H1 (cell line): ENCODE measurements around the gene SCN4A. TPM values are rescaled to one million over a fixed set of nuclear protein-coding genes. Genes with fewer than 3 reads are reported as not detected.

Experiments used
- CTCF ChIA-PET: fragments of 300-600 bp; sonication (Branson Sonifier 250); formaldehyde crosslinking; loops from one replicate; lab custom pipeline; 2021; ENCODE audit not compliant: partially characterized antibody; lab: Charles Lee
- POLR2A ChIA-PET: fragments of 300-600 bp; sonication (Branson Sonifier 250); formaldehyde crosslinking; loops from one replicate; lab custom pipeline; 2021; ENCODE audit warnings: inconsistent platforms; ENCODE audit not compliant: partially characterized antibody; lab: Charles Lee
- DNase-seq, 2 experiments: peaks; one replicate each; pipeline versions ENCODE4 v3.0.0 to v3.0.0-alpha.2; 2010 to 2022; ENCODE audit warnings: low spot score in 2 of 2, low read depth in 1 of 2, mixed read lengths in 1 of 2
- FAIRE-seq: peaks from 2 replicates; lab custom pipeline; 2011; peaks lifted over from hg19 to GRCh38; lab: Jason Lieb, UNC
- H2AFZ ChIP-seq: 2 replicates; pipeline ENCODE4 v1.8.1; 2012; ENCODE audit warnings: low read length, inconsistent platforms
- H2AK5ac ChIP-seq: 2 replicates; pipeline ENCODE4 v1.6.1; 2013; ENCODE audit warnings: low read depth, low read length
- H2BK120ac ChIP-seq: replicated peaks from 2 replicates; pipeline ENCODE3; 2013; ENCODE audit warnings: low read depth, low read length, inconsistent platforms
- H2BK12ac ChIP-seq: 2 replicates; pipeline ENCODE4 v1.6.1; 2013; ENCODE audit warnings: low read depth, low read length
- H2BK15ac ChIP-seq: 2 replicates; pipeline ENCODE4 v1.6.1; 2013; ENCODE audit warnings: low read length
- H2BK20ac ChIP-seq: 2 replicates; pipeline ENCODE4 v1.6.1; 2013; ENCODE audit warnings: low read length
- H2BK5ac ChIP-seq: 2 replicates; pipeline ENCODE4 v1.6.1; 2013; ENCODE audit warnings: low read depth, low read length
- H3K14ac ChIP-seq: 2 replicates; pipeline ENCODE4 v1.6.1; 2013; ENCODE audit warnings: inconsistent platforms; ENCODE audit not compliant: insufficient read length
- H3K18ac ChIP-seq: 2 replicates; pipeline ENCODE4 v1.6.1; 2013; ENCODE audit warnings: low read length; ENCODE audit errors: extremely low read depth
- H3K23ac ChIP-seq: 2 replicates; pipeline ENCODE4 v1.6.1; 2013; ENCODE audit warnings: inconsistent platforms; ENCODE audit not compliant: insufficient read length
- H3K23me2 ChIP-seq: 2 replicates; pipeline ENCODE4 v1.6.1; 2013; ENCODE audit warnings: low read depth, low read length
- H3K27ac ChIP-seq: 2 replicates; pipeline ENCODE4 v1.6.1; 2011; ENCODE audit warnings: low read depth, low read length, inconsistent platforms
- H3K27me3 ChIP-seq, 4 experiments: replicated peaks in 1 of 4; 1 replicate in 1 of 4; 2 replicates in 3 of 4; pipeline versions ENCODE4 v1.6.1 to v1.8.1; 2011 to 2013; ENCODE audit warnings: low read length in 3 of 4, mild to moderate bottlenecking in 3 of 4, inconsistent platforms in 2 of 4, mixed read lengths in 2 of 4, moderate library complexity in 1 of 4; ENCODE audit not compliant: control insufficient read depth in 3 of 4, insufficient read depth in 3 of 4; ENCODE audit errors: extremely low read depth in 1 of 4
- H3K36me3 ChIP-seq, 4 experiments: 2 replicates each; pipeline versions ENCODE4 v1.6.1 to v1.8.1; 2011 to 2013; ENCODE audit warnings: mild to moderate bottlenecking in 4 of 4, low read length in 3 of 4, moderate library complexity in 2 of 4, control low read depth in 1 of 4, inconsistent platforms in 1 of 4; ENCODE audit not compliant: insufficient read depth in 4 of 4, control insufficient read depth in 2 of 4
- H3K4ac ChIP-seq: replicated peaks from 2 replicates; pipeline ENCODE3; 2013; ENCODE audit warnings: low read length, low read depth, mixed read lengths, inconsistent platforms; ENCODE audit not compliant: insufficient read length
- H3K4me1 ChIP-seq, 4 experiments: replicated peaks in 1 of 4; 1 replicate in 1 of 4; 2 replicates in 3 of 4; pipeline versions ENCODE4 v1.6.1 to v1.8.1; 2011 to 2013; ENCODE audit warnings: low read length in 3 of 4, inconsistent platforms in 2 of 4, mixed read lengths in 1 of 4; ENCODE audit not compliant: insufficient read depth in 4 of 4, control insufficient read depth in 3 of 4
- H3K4me2 ChIP-seq, 2 experiments: 2 replicates each; pipeline versions ENCODE4 v1.6.1 to v1.8.1; 2011 to 2013; ENCODE audit warnings: low read depth in 2 of 2, low read length in 2 of 2, control low read depth in 1 of 2, inconsistent platforms in 1 of 2, mild to moderate bottlenecking in 1 of 2; ENCODE audit not compliant: insufficient read depth in 1 of 2
- H3K4me3 ChIP-seq, 4 experiments: fragments of 200-600, 300-600 bp in 1 of 4; sonication (generic), shearing (Covaris generic), sonication (Bioruptor Twin) in 1 of 4; 2 replicates each; pipeline versions ENCODE4 v1.5.1 to v1.8.1; 2011 to 2016; ENCODE audit warnings: low read length in 4 of 4, low read depth in 3 of 4, control low read depth in 2 of 4, inconsistent platforms in 2 of 4, mild to moderate bottlenecking in 2 of 4, mixed read lengths in 1 of 4, moderate library complexity in 1 of 4; ENCODE audit not compliant: insufficient read depth in 2 of 4; ENCODE audit errors: extremely low read depth in 1 of 4
- H3K56ac ChIP-seq: replicated peaks from 2 replicates; pipeline ENCODE3; 2013; ENCODE audit warnings: low read depth, mild to moderate bottlenecking, mixed read lengths, low read length, inconsistent platforms; ENCODE audit not compliant: insufficient read length
- H3K79me1 ChIP-seq: 2 replicates; pipeline ENCODE4 v1.6.1; 2013; ENCODE audit warnings: low read depth, low read length, control low read depth
- H3K79me2 ChIP-seq, 2 experiments: 2 replicates each; pipeline versions ENCODE4 v1.6.1 to v1.8.1; 2012 to 2013; ENCODE audit warnings: low read length in 2 of 2, mild to moderate bottlenecking in 2 of 2, inconsistent platforms in 1 of 2; ENCODE audit not compliant: insufficient read depth in 2 of 2, control insufficient read depth in 1 of 2
- H3K9ac ChIP-seq, 4 experiments: replicated peaks in 1 of 4; 1 replicate in 1 of 4; 2 replicates in 3 of 4; pipeline versions ENCODE4 v1.6.1 to v1.8.1; 2011 to 2013; ENCODE audit warnings: low read depth in 3 of 4, low read length in 3 of 4, control low read depth in 2 of 4, mild to moderate bottlenecking in 2 of 4, moderate library complexity in 2 of 4, inconsistent platforms in 1 of 4; ENCODE audit errors: extremely low read depth in 1 of 4
- H3K9me3 ChIP-seq, 2 experiments: 2 replicates each; pipeline versions ENCODE4 v1.6.1 to v1.8.1; 2012 to 2013; ENCODE audit warnings: mild to moderate bottlenecking in 2 of 2, moderate library complexity in 2 of 2, control low read depth in 1 of 2, inconsistent platforms in 1 of 2, low read depth in 1 of 2, low read length in 1 of 2, mixed read lengths in 1 of 2; ENCODE audit not compliant: insufficient read depth in 2 of 2
- H4K20me1 ChIP-seq, 2 experiments: replicated peaks in 1 of 2; 2 replicates each; pipeline versions ENCODE3 to v1.8.1; 2011 to 2013; ENCODE audit warnings: inconsistent platforms in 2 of 2, low read length in 2 of 2, mild to moderate bottlenecking in 1 of 2; ENCODE audit not compliant: insufficient read depth in 2 of 2, control insufficient read depth in 1 of 2
- H4K5ac ChIP-seq: 2 replicates; pipeline ENCODE4 v1.6.1; 2013; ENCODE audit warnings: low read length, low read depth, mixed read lengths, inconsistent platforms; ENCODE audit not compliant: insufficient read length
- H4K8ac ChIP-seq: 2 replicates; pipeline ENCODE4 v1.8.0; 2013; ENCODE audit warnings: mild to moderate bottlenecking, moderate library complexity, low read length, inconsistent platforms; ENCODE audit not compliant: insufficient read depth; ENCODE audit errors: extremely low read depth
- H4K91ac ChIP-seq: replicated peaks from 2 replicates; pipeline ENCODE3; 2013; ENCODE audit warnings: low read length, mixed read lengths, inconsistent platforms; ENCODE audit not compliant: insufficient read length
- ASH2L ChIP-seq: fragments of 200-600, 300-600 bp; sonication (generic); IDR thresholded peaks from one replicate; pipeline ENCODE4 v1.7.1; 2017; ENCODE audit warnings: low read length
- CBX8 ChIP-seq: fragments of 300-800, 300-1000 bp; sonication (generic); IDR thresholded peaks from 2 replicates; pipeline ENCODE4 v1.7.1; 2016; ENCODE audit warnings: low read depth, low read length, borderline replicate concordance
- FOSL1 ChIP-seq: IDR thresholded peaks from 2 replicates; pipeline ENCODE4 v1.6.1; 2011; ENCODE audit warnings: mild to moderate bottlenecking, low read depth, low read length, moderate library complexity; ENCODE audit not compliant: insufficient read depth
- JUND ChIP-seq: IDR thresholded peaks from 2 replicates; pipeline ENCODE4 v1.6.1; 2011; ENCODE audit warnings: mild to moderate bottlenecking, improper control_type of control experiment, low read length
- KDM1A ChIP-seq: fragments of 200-600, 300-600 bp; sonication (generic); IDR thresholded peaks from 2 replicates; pipeline ENCODE4 v1.7.1; 2016; ENCODE audit warnings: mild to moderate bottlenecking, low read length, borderline replicate concordance
- MAFK ChIP-seq: IDR thresholded peaks from 2 replicates; pipeline ENCODE4 v1.6.1; 2012; ENCODE audit warnings: low read depth, mild to moderate bottlenecking, improper control_type of control experiment, low read length
- NANOG ChIP-seq: IDR thresholded peaks from 2 replicates; pipeline ENCODE4 v1.6.1; 2011; ENCODE audit warnings: low read length, low read depth, mild to moderate bottlenecking, inconsistent platforms; ENCODE audit not compliant: insufficient read depth, poor library complexity, severe bottlenecking
- PHF8 ChIP-seq: fragments of 200-600 bp; sonication (generic); conservative IDR thresholded peaks from 2 replicates; pipeline ENCODE4 v1.7.1; 2012; ENCODE audit warnings: low read depth, mild to moderate bottlenecking, inconsistent platforms, low read length, moderate library complexity
- RXRA ChIP-seq: IDR thresholded peaks from 2 replicates; pipeline ENCODE4 v1.6.1; 2011; ENCODE audit warnings: low read depth, mild to moderate bottlenecking, low read length, moderate library complexity; ENCODE audit not compliant: insufficient read depth
- SUZ12 ChIP-seq: fragments of 200-600 bp; sonication (generic); IDR thresholded peaks from 2 replicates; pipeline ENCODE4 v1.6.1; 2012; ENCODE audit warnings: mild to moderate bottlenecking, inconsistent platforms, low read length, moderate library complexity, mixed read lengths
- TAF7 ChIP-seq: optimal IDR thresholded peaks from 2 replicates; pipeline ENCODE3; 2011; ENCODE audit warnings: low read depth, mild to moderate bottlenecking, inconsistent platforms, low read length, moderate library complexity, borderline replicate concordance
- WGBS, 2 experiments: shearing (Covaris generic) in 1 of 2; methylation state at CpG; one replicate each; pipeline versions ENCODE4 v1.1.6 to v1.1.7; 2013 to 2015; ENCODE audit warnings: low lambda C conversion rate in 2 of 2, mixed read lengths in 2 of 2, inconsistent platforms in 1 of 2, low coverage in 1 of 2, missing lambda C conversion rate in 1 of 2; ENCODE audit not compliant: insufficient replicate concordance in 2 of 2, insufficient coverage in 1 of 2, insufficient read length in 1 of 2; ENCODE audit errors: extremely low coverage in 1 of 2, missing lambda C conversion rate in 1 of 2; 5-methylcytosine and 5-hydroxymethylcytosine counted together
- polyA plus RNA-seq, 7 experiments: library from polyadenylated mRNA; depleted of rRNA in 3 of 7; stranded (reverse) in 5 of 7; unstranded in 2 of 7; fragments of >200 nt in 5 of 7; fragments of 200-250 nt in 2 of 7; gene quantifications; 1 replicate in 5 of 7; 2 replicates in 1 of 7; 4 replicates in 1 of 7; pipeline versions ENCODE4 v1.2.1 to v1.2.3, GENCODE V29; 2011 to 2013; ENCODE audit warnings: missing spikeins in 2 of 7, mixed read lengths in 2 of 7
- total RNA-seq: library from RNA; stranded (reverse); fragmentation: NEBNext Ultra II Directional; extraction: Animal tissue kit (Norgen Biotek cat#: 25700); gene quantifications from 2 replicates; pipeline ENCODE4 v1.2.1, GENCODE V29; 2021
- TF ChIP-seq, protein P1 (sequence below): IDR thresholded peaks from 2 replicates; pipeline ENCODE4 v1.6.1; 2012; ENCODE audit warnings: inconsistent platforms

SCN4A gene
- total and polyA plus RNA-seq, 2 of the 8 experiments (the other 6 are each of a cell fraction or from before 2014, with no cell fraction given), result 5.0 to 8.5 TPM

DNA sequence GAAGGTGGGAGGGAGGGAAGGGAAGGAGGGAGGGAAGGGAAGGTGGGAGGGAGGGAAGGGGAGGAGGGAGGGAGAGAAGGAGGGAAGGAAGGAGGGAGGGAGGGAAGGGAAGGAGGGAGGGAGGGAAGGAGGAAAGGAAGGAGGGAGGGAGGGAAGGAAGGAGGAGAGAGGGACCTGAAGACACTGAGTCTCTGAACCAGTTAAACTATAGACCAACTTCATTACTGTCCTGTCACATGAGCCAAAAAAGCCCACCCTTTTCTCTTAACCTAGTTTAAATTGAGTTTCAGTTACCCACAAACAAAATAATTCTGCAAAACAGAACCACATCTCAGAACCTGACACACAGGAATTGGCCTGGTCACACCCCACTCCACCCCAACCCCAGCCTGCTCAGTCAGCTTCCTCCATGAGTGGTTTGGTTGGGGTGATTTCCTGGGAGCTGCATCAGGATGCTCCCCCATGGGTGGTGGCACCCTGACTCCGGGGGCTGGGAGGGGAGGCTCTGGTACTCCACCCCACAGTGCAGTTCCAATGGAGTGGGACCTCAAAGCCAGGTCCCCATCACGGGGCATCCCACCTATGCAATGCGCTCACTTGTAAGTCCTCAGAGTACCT is 20.8 kb upstream of the SCN4A start:
- H3K4me2 ChIP-seq, result no peak overlapping the region
- DNase-seq (no peak), FAIRE-seq (no peak)
- no peak overlapping the region for H3K4ac ChIP-seq
- H3K27me3 ChIP-seq, result peaks cover 0 to 14% (median 10%) of the 10 kb centered on the region in 4 experiments; a peak in 4 of 7 replicates
- H3K79me1 ChIP-seq, result no peaks in the 10 kb centered on the region
- no peak overlapping the region for H3K23ac ChIP-seq
- H3K9me3 ChIP-seq, result no peaks in the 10 kb centered on the region
- no peak overlapping the region for H4K8ac ChIP-seq
- H2BK12ac ChIP-seq, result no peak overlapping the region
- H3K36me3 ChIP-seq, result no peaks in the 10 kb centered on the region
- H2BK5ac ChIP-seq, result no peak overlapping the region
- 87% methylated on average over 3 of the region's 3 CpGs; no CpG with 5 or more reads in 1 of the 2 experiments for WGBS, 2 experiments
- no peak overlapping the region for H4K5ac ChIP-seq
- no peak overlapping the region for H3K4me3 ChIP-seq
- no peak overlapping the region for H2AFZ ChIP-seq
- ChIA-PET POLR2A (interaction anchor here (0.8 to 1.8 kb wide), 3 partner anchors 11 to 155 kb away, joined by 3 to 4 read pairs (median 4); no protein-coding TSS in a partner anchor), CTCF (interaction anchor here (0.6 to 6.5 kb wide), 14 partner anchors 12 to 110 kb away, joined by 3 to 67 read pairs (median 4); partner anchors contain the start of genes CSHL1 and GH1)
- H3K18ac ChIP-seq, result no peak overlapping the region
- no peaks in the 10 kb centered on the region for H3K79me2 ChIP-seq
- H2BK20ac ChIP-seq, result no peak overlapping the region
- H3K4me1 ChIP-seq, result peaks cover 5 to 23% (median 12%) of the 10 kb centered on the region in 4 experiments
- H3K56ac ChIP-seq, result no peak overlapping the region
- H3K14ac ChIP-seq, result no peak overlapping the region
- no peak overlapping the region for H2BK120ac ChIP-seq
- no peaks in the 10 kb centered on the region for H4K20me1 ChIP-seq
- H4K91ac ChIP-seq, result no peak overlapping the region
- peaks cover 4% of the 10 kb centered on the region; the same call in 1 of the 2 replicates for H3K23me2 ChIP-seq
- no peak overlapping the region for H2BK15ac ChIP-seq
- no peak overlapping the region; the same call in 1 of the 2 replicates for H2AK5ac ChIP-seq
- no peak overlapping the region for H3K27ac ChIP-seq
- no peak overlapping the region for H3K9ac ChIP-seq
- TF ChIP-seq NANOG (no peak), CBX8 (no peak), JUND (no peak), SUZ12 (no peak), KDM1A (no peak), TAF7 (no peak), RXRA (no peak), ASH2L (no peak), FOSL1 (no peak), MAFK (no peak), PHF8 (no peak)
- TF ChIP-seq, protein P1, sequence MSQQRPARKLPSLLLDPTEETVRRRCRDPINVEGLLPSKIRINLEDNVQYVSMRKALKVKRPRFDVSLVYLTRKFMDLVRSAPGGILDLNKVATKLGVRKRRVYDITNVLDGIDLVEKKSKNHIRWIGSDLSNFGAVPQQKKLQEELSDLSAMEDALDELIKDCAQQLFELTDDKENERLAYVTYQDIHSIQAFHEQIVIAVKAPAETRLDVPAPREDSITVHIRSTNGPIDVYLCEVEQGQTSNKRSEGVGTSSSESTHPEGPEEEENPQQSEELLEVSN, result no peak
